HG03095 (cell line): ENCODE results near the gene EMC10.
"Not testable (repeated sequence)": the region's sequence is repeated elsewhere in the genome, so short reads cannot be mapped to it uniquely, and the experiment has no call there.

Source experiments
- ATAC-seq: cut with Tn5 transposase; IDR thresholded peaks from one replicate; pipeline ENCODE4 v1.9.1; 2021; ENCODE audit warnings: moderate library complexity; ENCODE audit not compliant: unreplicated experiment

EMC10 gene

DNA sequence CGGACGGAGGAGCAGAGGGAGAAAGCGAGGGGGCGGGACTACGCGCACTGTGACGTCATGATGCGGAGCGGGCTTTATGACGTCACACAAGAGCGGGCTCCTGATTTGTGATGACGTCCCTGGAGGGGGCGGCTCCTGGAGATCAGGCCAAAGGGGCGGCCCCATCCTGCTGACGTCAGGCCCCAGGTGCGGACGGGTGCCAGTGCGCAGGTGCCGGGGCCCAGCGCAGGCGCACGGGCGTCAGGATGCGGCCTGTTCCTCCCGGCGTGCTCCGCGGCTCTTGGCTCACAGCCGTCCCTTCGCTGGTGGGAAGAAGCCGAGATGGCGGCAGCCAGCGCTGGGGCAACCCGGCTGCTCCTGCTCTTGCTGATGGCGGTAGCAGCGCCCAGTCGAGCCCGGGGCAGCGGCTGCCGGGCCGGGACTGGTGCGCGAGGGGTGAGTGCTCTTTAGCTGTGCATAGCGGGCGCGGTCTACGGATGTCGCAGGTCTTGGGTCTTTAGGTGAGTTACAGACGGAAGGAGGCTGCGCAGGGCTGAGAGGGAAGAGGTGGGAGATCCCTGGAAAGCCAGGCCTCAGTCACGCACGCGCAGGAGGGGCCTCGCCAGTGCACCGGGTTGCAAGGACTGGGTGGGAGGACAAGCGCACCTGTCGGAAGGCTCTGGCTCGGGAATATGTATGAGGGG lies at the start of gene EMC10, which contains the start of gene GARIN5A:
Gene EMC10 (plus strand): TSS at position 284 of the 683 bp plus-strand sequence. CDS start 38 bp downstream, at position 322.
Gene GARIN5A (minus strand): TSS at position 625 of the 683 bp plus-strand sequence. CDS start 460 bp downstream, at position 165.
- ATAC-seq = peak; percentile 81

DNA sequence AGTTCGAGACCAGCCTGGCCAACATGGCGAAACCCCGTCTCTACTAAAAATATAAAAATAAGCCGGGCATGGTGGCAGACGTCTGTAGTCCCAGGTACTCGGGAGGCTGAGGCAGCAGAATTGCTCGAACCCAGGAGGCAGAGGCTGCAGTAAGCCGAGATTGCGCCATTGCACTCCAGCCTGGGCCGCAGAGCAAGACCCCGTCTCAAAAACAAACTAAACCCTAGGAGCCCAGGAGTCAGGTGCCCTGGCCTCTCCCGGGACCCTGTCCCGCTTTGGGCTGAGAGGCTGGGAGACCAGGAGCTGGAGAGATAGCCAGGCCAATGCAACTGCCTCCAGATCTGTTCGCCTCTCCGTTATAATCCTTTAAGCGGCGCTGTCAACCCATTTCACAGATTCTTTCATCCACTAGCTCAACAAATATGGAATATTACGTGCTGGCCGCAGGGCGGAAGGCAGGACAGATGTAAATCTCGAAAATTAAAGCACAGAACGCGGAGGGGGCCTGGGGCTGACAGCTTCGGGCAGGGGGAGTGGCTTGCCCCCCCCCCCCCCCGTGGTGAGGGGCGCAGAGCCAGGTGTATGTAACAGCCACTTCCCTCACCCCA lies 48.9 kb upstream of the EMC10 start:
- no peak for ATAC-seq

DNA sequence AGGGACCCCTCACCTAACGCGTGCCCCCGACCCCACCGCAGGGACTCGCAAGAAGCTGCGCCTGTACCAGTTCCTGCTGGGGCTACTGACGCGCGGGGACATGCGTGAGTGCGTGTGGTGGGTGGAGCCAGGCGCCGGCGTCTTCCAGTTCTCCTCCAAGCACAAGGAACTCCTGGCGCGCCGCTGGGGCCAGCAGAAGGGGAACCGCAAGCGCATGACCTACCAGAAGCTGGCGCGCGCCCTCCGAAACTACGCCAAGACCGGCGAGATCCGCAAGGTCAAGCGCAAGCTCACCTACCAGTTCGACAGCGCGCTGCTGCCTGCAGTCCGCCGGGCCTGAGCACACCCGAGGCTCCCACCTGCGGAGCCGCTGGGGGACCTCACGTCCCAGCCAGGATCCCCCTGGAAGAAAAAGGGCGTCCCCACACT lies 48.3 kb upstream of the EMC10 start:
- no peak for ATAC-seq

DNA sequence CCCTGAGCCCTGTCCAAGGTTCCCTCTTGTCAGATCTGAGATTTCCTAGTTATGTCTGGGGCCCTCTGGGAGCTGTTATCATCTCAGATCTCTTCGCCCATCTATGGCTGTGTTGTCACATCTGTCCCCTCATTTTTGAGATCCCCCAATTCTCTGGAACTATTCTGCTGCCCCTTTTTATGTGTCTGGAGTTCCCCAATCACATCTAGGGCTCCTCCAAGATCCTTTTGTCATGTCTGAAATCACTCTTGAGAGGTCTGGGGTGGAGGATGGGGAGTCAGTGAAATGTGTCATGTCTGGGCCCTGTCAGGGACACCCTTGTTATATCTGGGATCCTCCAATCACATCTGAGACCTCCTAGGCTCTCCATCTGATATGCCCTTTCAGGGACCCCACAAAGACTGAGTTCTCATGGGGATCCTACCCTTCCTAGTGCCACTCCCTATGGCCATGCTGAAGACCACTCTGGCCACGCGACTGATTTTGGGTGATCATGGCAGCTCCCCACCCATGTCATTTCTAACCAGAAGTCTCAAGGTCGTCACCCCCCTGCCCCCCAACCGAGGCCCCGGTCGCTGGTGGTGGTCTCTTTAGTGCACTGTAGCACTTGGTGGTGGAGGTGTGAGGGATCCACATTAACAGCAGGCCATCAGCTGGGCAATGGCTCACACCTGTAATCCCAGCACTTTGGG lies 47.4 kb upstream of the EMC10 start:
- ATAC-seq = no peak

DNA sequence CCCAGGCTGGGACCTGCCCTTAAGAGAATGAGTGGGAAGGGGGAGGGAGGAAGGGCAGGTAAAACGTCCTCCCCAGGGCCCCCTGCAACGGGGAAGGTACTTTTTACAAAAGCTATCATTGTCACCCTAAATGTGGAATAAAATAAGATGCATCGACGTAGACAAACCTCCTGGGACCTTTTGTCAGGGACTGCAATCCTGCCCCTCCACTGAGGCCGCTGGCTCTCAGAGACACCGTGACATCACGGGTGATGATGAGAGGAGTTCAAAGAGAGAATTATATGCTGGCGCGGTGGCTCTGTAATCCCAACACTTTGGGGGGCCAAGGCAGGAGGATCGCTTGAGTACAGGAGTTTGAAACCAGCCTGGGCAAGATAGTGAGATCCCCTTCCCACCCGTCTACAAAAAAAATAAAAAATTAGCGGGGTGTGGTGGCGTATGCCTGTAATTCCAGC lies 45.4 kb upstream of the EMC10 start:
- ATAC-seq = no peak

DNA sequence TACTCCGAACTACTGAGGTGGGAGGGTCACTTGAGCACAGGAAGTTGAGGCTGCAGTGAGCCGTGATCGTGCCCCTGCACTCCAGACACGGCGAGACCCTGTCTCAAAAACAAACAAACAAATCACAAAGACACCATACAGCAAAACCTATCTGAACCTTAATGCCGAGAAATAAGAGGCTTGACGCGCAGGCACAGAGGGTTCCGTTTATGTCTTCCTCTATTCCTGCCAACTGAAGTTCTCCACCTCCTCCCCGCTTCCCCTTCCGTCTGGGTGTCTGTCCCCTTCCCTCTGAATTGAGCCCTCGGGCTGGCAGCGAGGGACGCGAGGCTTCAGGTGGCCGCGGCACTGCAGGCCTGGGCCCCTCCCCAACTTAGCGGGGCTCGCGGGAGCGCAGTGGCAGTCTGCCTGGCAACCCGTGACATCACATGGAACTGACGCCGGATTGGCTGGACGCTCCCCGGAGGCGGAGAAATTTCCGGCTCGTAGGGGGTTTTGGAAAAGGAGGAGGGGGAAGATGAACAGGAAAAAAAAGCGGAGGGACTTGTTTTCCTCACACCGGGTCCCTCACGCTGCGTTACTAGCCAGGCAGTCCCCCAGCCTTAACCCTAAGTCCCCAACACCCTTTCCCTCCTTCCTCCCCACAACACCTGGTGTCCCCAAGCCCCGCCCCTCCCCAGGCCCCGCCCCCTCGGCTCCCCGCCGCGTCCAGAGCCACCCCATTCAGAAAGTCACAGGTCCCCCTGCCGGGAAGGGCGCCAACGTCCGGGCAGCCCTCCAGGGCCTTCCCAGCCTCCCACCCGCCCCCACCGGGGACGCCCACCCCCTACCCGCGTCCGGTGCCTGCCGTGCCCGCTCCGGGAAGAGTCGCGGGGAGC lies 44.7 kb upstream of the EMC10 start:
- peak; percentile 76 for ATAC-seq

DNA sequence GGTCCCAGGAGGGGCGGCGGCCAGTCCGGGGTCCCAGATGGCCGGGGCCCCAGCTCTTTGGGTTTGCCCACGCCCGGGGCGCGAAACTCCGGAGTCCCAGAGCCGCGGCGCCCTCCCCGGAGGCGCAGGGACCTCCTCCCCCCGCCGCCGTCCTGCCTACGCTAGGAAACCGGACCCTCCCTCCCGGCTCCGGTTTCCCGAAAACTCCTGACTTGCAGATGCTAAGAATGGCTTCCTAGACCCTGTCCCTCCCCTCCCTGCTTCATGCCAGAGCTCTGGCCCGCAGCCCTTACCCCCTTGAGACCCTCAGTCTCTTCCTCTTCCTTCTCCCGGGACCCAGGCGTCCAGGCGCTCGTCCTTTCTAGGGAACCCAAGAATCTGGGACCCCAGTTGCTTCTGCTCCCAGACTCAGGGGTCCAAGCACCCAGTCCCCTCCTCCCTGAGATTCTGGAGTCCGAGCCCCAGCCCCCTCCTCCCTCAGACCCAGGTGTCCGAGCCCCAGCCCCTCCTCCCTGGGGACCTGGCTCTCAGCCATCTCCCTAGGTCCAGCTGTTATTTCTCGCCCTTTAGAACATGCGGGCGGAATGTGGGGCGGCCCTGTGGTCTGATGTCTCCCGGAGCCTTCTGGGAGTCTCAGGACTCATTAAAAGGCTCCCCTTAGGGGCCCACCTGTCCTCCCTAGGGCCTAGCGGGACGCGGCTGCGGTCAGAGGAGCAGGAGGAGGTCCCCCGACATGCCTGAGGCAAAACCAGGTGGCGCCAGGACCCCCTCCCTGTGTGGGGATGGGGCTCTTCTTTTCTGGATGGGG lies 43.9 kb upstream of the EMC10 start, which contains the start of gene MYBPC2:
Gene MYBPC2 (plus strand): TSS at position 672 of the 808 bp plus-strand sequence. CDS start 62 bp downstream, at position 734.
- no peak for ATAC-seq

DNA sequence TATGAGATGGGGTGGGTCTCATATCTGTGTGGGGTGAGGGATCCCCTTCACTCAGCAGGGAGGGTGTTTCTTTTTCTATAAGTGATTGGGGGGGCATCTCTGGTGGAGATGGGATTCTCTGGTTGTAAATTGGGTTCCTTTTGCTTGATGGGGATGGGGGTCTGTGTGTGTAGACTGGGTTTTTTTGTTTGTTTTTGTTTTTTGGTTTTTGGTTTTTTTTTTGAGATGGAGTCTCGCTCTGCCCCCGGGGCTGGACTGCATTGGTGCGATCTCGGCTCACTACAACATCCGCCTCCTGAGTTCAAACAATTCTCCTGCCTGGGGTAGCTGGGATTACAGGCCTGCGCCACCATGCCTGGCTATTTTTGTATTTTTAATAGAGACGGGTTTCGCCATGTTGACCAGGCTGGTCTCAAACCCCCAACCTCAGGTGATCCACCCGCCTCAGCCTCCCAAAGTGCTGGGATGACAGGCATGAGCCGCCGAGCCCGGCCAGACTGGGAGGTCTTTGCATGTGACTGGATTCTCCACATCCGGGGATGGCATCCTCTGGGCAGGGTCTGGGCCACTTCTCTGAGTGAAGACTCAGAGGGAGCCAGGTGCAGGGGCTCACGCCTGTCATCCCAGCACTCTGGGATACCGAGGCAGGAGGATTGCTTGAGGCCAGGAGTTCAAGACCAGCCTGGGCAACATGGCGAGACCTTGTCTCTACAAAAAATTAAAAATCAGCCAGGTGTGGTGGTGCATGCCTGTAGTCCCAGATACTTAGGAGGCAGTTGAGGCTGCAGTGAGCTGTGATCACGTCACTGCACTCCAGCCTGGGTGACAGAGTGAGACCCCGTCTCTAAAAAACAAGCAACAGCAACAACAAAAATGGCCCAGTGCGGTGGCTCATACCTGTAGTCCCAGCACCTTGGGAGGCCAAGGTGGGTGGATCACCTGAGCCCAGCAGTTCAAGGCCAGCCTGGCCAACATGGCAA lies 42.8 kb upstream of the EMC10 start:
- no peak for ATAC-seq

DNA sequence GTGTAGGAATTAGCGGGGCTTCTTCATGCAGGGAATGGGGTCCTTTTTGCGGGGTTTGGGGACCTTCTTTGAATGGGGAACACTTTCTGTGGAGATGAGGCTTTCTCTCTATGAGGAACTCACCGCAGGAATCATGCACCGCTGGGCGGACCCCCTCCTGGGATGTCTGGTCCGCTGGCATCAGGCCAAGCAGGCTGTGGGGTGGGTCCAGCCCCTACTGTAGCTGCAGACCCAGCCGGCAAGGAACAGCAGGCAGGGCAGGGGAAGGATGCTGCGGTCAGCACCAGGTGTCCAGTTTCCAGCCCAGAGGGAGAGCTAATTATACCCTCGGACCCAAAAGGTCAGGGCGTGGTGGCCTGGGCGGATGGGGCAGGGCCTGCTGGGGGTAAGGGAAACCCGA lies 41.8 kb upstream of the EMC10 start:
- no peak for ATAC-seq

DNA sequence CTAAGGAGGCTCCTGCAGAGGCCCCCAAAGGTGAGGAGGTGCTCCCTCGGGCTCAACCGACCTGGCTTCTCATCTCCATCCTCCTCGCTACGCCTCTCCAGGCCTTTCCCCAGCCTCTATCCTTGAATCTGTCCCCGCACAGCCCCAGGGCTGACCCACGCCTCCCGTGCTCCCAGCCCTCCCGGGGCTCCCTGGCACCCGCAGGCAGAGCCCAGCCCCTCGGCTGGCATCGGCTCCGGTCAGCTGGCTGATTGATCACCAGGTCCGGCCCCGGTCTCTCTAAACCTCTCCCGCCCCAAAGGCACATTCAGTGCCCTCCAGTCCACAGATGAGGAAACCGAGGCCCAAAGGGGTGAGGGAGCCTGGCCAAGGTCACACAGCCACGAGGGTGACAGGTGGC lies 41.1 kb upstream of the EMC10 start:
- ATAC-seq = no peak

DNA sequence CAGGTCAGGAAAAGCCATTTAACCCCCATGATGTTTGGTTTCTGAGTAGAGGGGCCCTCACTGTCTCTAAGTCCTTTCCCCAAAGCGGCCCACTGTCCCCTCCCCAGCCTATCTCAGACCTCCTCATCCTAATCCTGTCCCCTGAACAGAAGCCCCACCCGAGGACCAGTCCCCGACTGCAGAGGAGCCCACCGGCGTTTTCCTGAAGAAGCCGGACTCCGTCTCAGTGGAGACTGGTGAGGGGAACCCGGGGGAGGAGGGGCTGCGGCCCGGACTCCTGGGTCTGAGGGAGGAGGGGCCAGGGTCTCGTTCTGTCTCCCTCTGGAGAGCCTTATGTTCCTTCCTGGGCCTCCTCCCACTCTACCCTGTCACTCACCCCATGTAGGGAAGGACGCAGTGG lies 40.7 kb upstream of the EMC10 start:
- no peak for ATAC-seq

DNA sequence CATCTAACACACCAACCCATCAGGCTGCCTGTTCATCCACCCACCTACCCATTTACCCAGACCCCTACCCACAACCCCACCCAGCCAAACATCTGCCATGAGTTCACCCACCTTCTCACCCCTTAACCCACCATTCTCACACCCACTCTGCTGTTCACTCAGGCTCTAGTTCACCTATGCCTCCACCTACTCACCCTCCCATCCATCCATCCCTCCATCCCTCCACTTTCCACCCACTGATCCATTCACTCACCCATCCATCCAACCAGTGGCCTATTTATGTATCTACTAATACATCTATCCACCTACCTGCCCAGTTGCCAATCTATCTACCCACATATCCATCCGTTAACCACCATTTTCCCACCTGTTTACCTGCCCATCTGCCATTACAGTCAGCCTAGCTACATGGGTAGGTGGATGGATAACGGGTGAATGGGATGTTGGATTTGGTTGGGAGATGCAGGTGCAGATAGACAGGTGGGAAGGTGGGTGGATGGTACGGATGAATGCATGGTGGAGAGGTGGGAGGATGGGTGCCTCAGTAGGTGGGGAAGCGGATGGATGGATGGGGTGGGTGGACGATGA lies 38.4 kb upstream of the EMC10 start:
- no peak for ATAC-seq

DNA sequence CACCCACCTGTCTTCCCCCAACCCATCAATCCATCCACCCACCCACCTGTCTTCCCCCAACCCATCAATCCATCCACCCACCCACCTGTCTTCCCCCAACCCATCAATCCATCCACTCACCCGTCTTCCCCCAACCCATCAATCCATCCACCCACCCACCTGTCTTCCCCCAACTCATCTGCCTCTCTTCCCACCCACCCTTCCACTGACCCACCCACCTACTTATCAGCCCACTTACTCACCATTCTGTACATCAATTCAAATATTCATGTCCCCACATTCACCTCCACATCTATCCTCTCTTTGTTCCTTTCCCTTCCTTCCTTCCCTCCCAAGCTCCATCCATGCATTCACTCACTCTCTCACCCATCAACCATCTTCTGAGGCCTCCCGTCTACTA lies 37.2 kb upstream of the EMC10 start:
- not testable (repeated sequence) for ATAC-seq

DNA sequence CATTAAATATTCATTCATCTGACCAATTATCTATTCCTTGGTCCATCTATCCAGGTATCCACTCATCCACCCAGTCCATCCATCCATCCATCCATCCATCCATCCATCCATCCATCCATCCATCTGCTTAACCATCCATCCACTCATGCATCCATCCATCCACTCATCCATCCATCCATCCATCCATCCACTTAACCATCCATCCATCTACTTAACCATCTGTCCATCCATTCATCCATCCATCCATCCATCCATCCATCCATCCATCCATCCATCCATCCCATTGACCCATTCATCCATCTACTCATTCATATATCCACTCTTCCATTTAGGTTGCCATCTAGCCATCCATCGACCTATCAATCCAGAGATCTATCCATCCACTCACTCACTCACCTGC lies 32.2 kb upstream of the EMC10 start:
- no peak for ATAC-seq

DNA sequence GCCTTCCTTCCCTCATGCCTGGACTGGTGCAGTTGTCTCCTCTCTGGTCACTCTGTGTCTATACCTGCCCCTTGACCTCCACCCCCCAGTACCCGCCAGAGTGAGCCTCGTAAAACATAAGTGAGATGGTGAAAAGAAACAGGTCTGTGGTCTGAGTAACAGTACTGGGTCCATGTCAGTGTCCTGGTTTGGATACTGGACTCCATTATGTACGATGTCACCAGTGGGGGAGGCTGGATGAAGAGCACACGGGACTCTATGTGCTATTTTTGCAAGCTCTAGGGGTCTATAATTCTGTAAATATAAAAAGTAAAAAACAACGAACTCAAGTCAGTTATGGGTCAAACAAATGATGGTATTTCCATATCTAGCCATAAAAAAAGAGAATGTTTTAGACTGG lies 29.3 kb upstream of the EMC10 start:
- ATAC-seq = no peak

DNA sequence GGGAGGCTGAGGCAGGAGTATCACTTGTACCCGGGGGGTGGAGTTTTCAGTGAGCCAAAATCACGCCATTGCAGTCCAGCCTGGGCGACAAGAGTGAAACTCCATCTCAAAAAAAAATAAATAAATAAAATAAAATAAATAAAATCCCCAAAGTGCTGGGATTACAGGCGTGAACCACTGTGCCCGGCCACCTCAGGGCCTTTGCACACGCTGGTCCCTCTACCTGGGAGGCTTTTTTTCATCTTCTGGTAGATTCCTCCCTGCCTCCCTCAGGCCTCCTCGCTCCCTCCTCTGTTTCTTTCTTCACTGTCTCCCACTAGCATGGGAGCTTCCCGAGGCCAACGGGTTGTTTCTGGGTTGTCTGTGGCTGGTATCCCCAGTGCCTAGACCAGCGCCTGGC lies 28.6 kb upstream of the EMC10 start:
- no peak for ATAC-seq

DNA sequence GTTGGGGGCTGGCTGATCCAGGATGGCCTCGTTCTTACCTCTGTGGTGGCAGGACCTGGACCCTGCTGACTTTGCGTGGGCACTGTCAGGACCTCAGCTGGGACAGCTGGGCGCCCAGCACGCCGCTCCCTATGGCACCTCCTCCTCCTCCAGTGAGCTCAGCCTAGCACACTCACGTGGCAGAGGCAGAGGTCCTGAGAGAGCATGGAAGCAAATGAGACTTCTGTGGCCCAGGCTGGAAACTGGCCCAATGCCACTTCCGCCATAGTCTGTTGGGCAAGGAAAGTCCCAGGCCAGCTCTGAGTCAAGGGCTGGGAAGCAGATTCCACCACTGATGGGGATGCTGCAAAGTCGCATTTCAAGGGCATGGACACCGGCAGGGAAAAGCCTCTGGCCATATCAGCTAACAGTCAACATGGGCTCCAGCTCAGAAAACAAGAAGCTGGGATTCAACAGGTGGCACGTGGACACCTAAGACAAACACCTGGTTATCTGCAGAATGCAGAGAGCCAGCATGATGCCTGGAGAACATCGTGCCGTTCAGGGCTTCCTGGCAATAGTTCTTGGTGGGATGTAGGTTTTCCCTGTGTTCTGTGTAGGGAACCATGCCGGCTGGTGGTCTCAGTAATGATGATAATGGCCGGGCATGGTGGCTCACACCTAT lies 26.9 kb upstream of the EMC10 start:
- no peak for ATAC-seq
